Left ventricle myocardium inferior (tissue), 1 donor: Measurements from ENCODE around the gene SH3BGRL3. TPM values are rescaled to one million over a fixed set of nuclear protein-coding genes. Genes with fewer than 3 reads are reported as not detected.
A peak's percentile ranks its signal among the peaks of the same experiment; 100 is the strongest.

Experiments used
- DNase-seq: peaks from one replicate; pipeline ENCODE4 v3.0.0-alpha.2; 2020
- H3K27ac ChIP-seq: fragments of 200-600 bp; replicated peaks from 2 replicates; pipeline ENCODE4 v1.8.0; 2021
- H3K27me3 ChIP-seq: fragments of 200-600 bp; 2 replicates; pipeline ENCODE4 v1.8.0; 2021; ENCODE audit warnings: low read depth
- H3K36me3 ChIP-seq: fragments of 200-600 bp; 2 replicates; pipeline ENCODE4 v1.8.0; 2021
- H3K4me1 ChIP-seq: fragments of 200-600 bp; 2 replicates; pipeline ENCODE4 v1.8.0; 2021
- H3K4me3 ChIP-seq: fragments of 200-600 bp; 2 replicates; pipeline ENCODE4 v1.8.0; 2021; ENCODE audit warnings: mild to moderate bottlenecking, moderate library complexity
- H3K9me3 ChIP-seq: fragments of 200-600 bp; replicated peaks from 2 replicates; pipeline ENCODE4 v1.8.0; 2021
- intact Hi-C: fragments of 100-400 bp; cut with micrococcal nuclease; formaldehyde crosslinking; loops from one replicate; pipeline ENCODE4 v1.11.0; 2022
- total RNA-seq: library from RNA; stranded (reverse); fragmentation: NEBNext Ultra II Directional; extraction: Animal tissue kit (Norgen Biotek cat#: 25700); gene quantifications from one replicate; pipeline ENCODE4 v1.2.1, GENCODE V29; 2021
- TF ChIP-seq, protein P1 (sequence below): fragments of 200-600 bp; IDR thresholded peaks from 2 replicates; pipeline ENCODE4 v1.8.0; 2021; ENCODE audit warnings: antibody characterized with exemption, mild to moderate bottlenecking, borderline replicate concordance
- donor health status: DM: no; HTN: yes; CAD: no; lungs with severe emphysema.

Gene SH3BGRL3
- total RNA-seq, 1 donor from 2014 or later, result 32.1 TPM

DNA sequence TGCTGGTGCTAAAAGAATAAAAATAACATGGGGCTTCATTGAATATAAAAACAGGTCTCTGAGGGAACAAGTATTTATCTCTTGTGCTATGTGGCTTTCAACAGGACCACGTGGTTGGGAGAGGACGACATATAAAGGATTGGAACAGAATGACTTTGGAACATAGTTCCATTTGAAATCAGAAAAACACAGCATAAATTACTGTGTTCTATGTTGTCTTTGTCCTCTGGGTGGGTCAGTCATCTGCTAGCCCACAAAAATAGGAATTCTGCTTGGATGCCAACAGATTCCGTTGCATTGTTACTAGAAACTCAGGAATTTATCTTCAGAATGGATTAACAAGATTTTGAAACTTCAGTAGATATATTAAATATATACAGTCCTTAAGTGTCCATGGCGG is 40.0 kb upstream of the SH3BGRL3 start:
- H3K27me3 ChIP-seq, result no peaks in the 10 kb centered on the region
- H3K9me3 ChIP-seq, result no peaks in the 10 kb centered on the region
- no peak overlapping the region for H3K4me3 ChIP-seq
- peaks cover 9% of the 10 kb centered on the region for H3K36me3 ChIP-seq
- H3K27ac ChIP-seq, result peak overlapping the region; percentile 93
- no peak for DNase-seq
- intact Hi-C loops, result no loop called here
- TF ChIP-seq, protein P1, sequence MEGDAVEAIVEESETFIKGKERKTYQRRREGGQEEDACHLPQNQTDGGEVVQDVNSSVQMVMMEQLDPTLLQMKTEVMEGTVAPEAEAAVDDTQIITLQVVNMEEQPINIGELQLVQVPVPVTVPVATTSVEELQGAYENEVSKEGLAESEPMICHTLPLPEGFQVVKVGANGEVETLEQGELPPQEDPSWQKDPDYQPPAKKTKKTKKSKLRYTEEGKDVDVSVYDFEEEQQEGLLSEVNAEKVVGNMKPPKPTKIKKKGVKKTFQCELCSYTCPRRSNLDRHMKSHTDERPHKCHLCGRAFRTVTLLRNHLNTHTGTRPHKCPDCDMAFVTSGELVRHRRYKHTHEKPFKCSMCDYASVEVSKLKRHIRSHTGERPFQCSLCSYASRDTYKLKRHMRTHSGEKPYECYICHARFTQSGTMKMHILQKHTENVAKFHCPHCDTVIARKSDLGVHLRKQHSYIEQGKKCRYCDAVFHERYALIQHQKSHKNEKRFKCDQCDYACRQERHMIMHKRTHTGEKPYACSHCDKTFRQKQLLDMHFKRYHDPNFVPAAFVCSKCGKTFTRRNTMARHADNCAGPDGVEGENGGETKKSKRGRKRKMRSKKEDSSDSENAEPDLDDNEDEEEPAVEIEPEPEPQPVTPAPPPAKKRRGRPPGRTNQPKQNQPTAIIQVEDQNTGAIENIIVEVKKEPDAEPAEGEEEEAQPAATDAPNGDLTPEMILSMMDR, result no peak
- H3K4me1 ChIP-seq, result peaks cover 39% of the 10 kb centered on the region

DNA sequence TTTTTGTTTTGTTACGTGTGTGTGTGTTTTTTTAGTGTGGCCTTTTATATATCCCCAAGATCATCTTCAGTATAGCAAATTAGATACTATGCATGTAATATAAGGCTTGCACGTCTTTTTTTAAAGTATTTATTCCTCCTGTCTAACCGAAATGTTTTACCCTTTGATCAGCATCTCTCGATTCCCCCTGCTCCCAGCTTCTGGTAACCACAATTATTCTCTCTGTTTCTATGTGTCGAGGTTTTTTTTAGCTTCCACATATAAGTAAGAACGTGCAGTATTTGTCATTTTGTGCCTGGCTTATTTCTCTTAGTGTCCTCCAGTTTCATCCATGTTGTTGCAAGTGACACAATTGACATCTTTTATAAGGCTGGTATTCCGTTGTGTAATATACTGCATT is 27.2 kb upstream of the SH3BGRL3 start:
- Histone ChIP-seq H3K4me3 (no peak overlapping the region), H3K9me3 (no peaks in the 10 kb centered on the region), H3K27me3 (no peaks in the 10 kb centered on the region), H3K4me1 (peaks cover 8% of the 10 kb centered on the region), H3K36me3 (peaks cover 25% of the 10 kb centered on the region), H3K27ac (no peak overlapping the region)
- TF ChIP-seq, protein P1, result no peak
- intact Hi-C loops, result no loop called here
- no peak for DNase-seq

DNA sequence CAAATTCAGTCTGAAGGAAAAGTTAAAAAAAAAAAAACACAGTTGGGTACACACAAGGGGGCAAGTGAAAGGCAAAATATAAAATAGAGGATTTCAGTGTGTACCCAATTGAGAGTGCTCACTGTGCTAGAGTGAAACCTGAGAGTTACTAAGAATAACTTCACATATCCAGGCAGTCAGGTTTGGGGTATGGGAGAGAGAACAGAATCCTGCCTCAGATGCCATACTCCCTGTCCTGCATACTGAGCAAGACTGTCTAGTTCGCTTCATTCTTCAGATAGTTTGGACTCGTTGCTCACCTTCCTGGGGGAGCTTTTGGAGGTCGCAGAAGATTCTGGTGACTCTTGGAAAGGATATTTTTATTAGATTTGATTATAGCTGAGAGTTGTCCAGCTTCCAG is 25.5 kb upstream of the SH3BGRL3 start:
- DNase-seq, result no peak
- H3K36me3 ChIP-seq, result peaks cover 42% of the 10 kb centered on the region
- intact Hi-C loops, result no loop called here
- H3K9me3 ChIP-seq, result no peaks in the 10 kb centered on the region
- peaks cover 25% of the 10 kb centered on the region for H3K4me1 ChIP-seq
- peak overlapping the region; percentile 71 for H3K4me3 ChIP-seq
- TF ChIP-seq, protein P1, result no peak
- H3K27ac ChIP-seq, result peak overlapping the region; percentile 89
- no peaks in the 10 kb centered on the region for H3K27me3 ChIP-seq

DNA sequence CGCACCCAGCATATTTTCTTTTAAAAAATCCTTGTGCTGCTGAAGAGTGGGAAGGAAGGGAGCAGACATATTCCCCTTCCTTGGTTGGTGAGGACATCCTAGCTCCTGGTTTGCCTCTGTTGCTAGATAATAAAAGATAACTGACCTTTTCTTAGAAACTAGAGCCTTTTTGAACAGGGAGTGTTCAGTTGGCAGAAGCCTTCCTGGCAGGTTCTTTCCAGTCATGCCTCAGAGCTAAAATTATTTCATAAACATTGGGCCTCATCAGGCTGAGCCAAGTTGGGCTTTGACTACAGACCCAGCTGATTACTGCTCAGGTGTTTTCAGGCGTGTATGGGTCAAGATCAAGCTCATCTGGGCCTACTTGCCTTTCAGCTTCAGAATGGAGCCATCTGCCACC is 22.7 kb upstream of the SH3BGRL3 start:
- DNase-seq, result no peak
- peaks cover 65% of the 10 kb centered on the region for H3K36me3 ChIP-seq
- peak overlapping the region; percentile 71 for H3K4me3 ChIP-seq
- TF ChIP-seq, protein P1, result no peak
- peak overlapping the region; percentile 89 for H3K27ac ChIP-seq
- no peaks in the 10 kb centered on the region for H3K27me3 ChIP-seq
- peaks cover 37% of the 10 kb centered on the region for H3K4me1 ChIP-seq
- no peaks in the 10 kb centered on the region for H3K9me3 ChIP-seq
- intact Hi-C loops, result no loop called here

DNA sequence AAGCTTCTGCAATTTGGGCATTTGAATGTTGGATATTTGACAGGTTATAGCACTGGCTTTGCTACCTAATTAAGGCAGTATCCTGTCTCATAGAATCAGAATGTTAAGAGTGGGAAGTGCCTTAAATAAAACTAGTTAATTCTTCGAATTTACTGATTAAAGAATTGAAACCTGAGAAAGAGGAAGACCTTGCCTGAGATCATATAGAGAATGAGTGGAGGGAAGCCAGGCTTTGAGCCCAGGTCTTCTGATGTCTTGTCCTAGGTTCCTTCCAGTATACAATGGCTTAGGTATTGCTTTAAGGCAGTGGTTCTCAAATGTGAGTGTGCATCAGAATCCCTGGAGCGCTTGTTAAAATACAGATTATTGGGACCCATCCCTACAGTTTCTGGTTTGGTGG is 20.9 kb upstream of the SH3BGRL3 start:
- intact Hi-C loops, result no loop called here
- TF ChIP-seq, protein P1, result no peak
- Histone ChIP-seq H3K4me3 (no peak overlapping the region), H3K27ac (peak overlapping the region; percentile 89), H3K9me3 (no peaks in the 10 kb centered on the region), H3K36me3 (peaks cover 83% of the 10 kb centered on the region), H3K27me3 (no peaks in the 10 kb centered on the region), H3K4me1 (peaks cover 40% of the 10 kb centered on the region)
- DNase-seq, result no peak

DNA sequence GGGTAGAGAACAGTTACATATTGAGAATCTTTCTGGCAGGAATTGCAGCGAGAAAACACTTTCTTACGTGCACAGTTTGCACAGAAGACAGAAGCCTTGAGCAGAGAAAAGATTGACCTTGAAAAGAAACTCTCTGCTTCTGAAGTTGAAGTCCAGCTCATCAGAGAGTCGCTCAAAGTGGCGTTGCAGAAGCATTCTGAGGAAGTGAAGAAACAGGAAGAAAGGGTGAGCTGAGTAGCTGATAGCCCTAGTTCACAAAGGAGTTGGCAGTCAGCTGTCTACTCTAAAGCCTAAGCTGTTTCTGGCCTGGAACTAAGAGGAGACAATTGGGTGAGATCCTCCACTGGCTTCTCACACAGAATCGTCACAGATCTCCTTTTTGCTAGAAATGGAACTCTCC is 20.3 kb upstream of the SH3BGRL3 start:
- Histone ChIP-seq H3K27ac (peak overlapping the region; percentile 89), H3K27me3 (no peaks in the 10 kb centered on the region), H3K9me3 (no peaks in the 10 kb centered on the region), H3K4me3 (no peak overlapping the region), H3K4me1 (peaks cover 40% of the 10 kb centered on the region), H3K36me3 (peaks cover 89% of the 10 kb centered on the region)
- DNase-seq, result no peak
- TF ChIP-seq, protein P1, result no peak
- intact Hi-C loops, result no loop called here
